Measurements from ENCODE around the gene COL11A2.

The COL11A2 gene

GRCh38 chr6:33208091-33208967, 16.1 kb upstream of the COL11A2 start, which contains the start of gene RING1:
Gene RING1 (plus strand): TSS chr6:33208500. CDS start chr6:33208823, 323 bp downstream.
- DNase-seq (ENCODE audit: low read depth, low spot score) = no peak
- H3K4me3 ChIP-seq (ENCODE audit: low read depth, low read length) = peak within 1 kb of the TSS; percentile 83
- ChIA-PET CTCF (interaction anchor here (0.6 to 6.0 kb wide), 6 partner anchors 10 to 41 kb away, joined by 3 to 36 read pairs (median 4); no protein-coding TSS in a partner anchor), POLR2A (interaction anchor here (0.7 to 2.5 kb wide), 5 partner anchors 9 to 236 kb away, joined by 3 to 25 read pairs (median 5); no protein-coding TSS in a partner anchor)
- TF ChIP-seq CTCF (IDR thresholded peaks at IDR 0.05; ENCODE audit: insufficient read depth, low read length, missing control alignments) = no peak

GRCh38 chr6:33207552-33208090, 15.4 kb upstream of the COL11A2 start:
- peak overlapping the region; percentile 83 for H3K4me3 ChIP-seq (ENCODE audit: low read depth, low read length)
- DNase-seq (ENCODE audit: low read depth, low spot score) = no peak
- POLR2A ChIA-PET = interaction anchor here (1.5 to 2.5 kb wide), 3 partner anchors 8 to 236 kb away, joined by 5 to 25 read pairs (median 8); no protein-coding TSS in a partner anchor
- TF ChIP-seq CTCF (IDR thresholded peaks at IDR 0.05; ENCODE audit: insufficient read depth, low read length, missing control alignments) = no peak
- CTCF ChIA-PET = interaction anchor here (0.6 to 1.8 kb wide), 4 partner anchors 10 to 39 kb away, joined by 3 to 12 read pairs (median 4); no protein-coding TSS in a partner anchor

- TF ChIP-seq CTCF (IDR thresholded peaks at IDR 0.05; ENCODE audit: insufficient read depth, low read length, missing control alignments) = no peak
- no peak for DNase-seq (ENCODE audit: low read depth, low spot score)
- POLR2A ChIA-PET = interaction anchor here (2.1 to 2.5 kb wide), 2 partner anchors 42 to 235 kb away, joined by 8 to 25 read pairs; no protein-coding TSS in a partner anchor
- H3K4me3 ChIP-seq (ENCODE audit: low read depth, low read length) = peak overlapping the region; percentile 83
- CTCF ChIA-PET = interaction anchor here (1.2 kb wide), 1 partner anchor 40 kb away, joined by 4 read pairs; no protein-coding TSS in a partner anchor
These were observed 14.7 kb upstream of the COL11A2 start for GRCh38 chr6:33206864-33207551.

- DNase-seq (ENCODE audit: low read depth, low spot score) = no peak
- no peak overlapping the region for H3K4me3 ChIP-seq (ENCODE audit: low read depth, low read length)
- ChIA-PET CTCF (no interaction called here), POLR2A (interaction anchor here (1.3 kb wide), 1 partner anchor 234 kb away, joined by 4 read pairs; no protein-coding TSS in a partner anchor)
- no peak for TF ChIP-seq CTCF (IDR thresholded peaks at IDR 0.05; ENCODE audit: insufficient read depth, low read length, missing control alignments)
These were observed 14.0 kb upstream of the COL11A2 start for GRCh38 chr6:33206027-33206863.

GRCh38 chr6:33205191-33206026, 13.1 kb upstream of the COL11A2 start:
- H3K4me3 ChIP-seq (ENCODE audit: low read depth, low read length) = peak overlapping the region; percentile 70
- TF ChIP-seq CTCF (IDR thresholded peaks at IDR 0.05; ENCODE audit: insufficient read depth, low read length, missing control alignments) = no peak
- ChIA-PET POLR2A (interaction anchor here (1.3 kb wide), 1 partner anchor 233 kb away, joined by 4 read pairs; no protein-coding TSS in a partner anchor), CTCF (interaction anchor here (0.9 to 1.4 kb wide), 3 partner anchors 9 to 44 kb away, joined by 3 to 4 read pairs (median 3); no protein-coding TSS in a partner anchor)
- DNase-seq (ENCODE audit: low read depth, low spot score) = no peak
